Adrenal gland (tissue), 5 donors: ENCODE measurements around the gene LNPEP.

Experiments used
- POLR2A ChIP-seq, 2 donors: fragments of 450-650 bp; IDR thresholded peaks; one replicate each; pipeline ENCODE4 v1.6.1; 2017; ENCODE audit warnings: antibody characterized with exemption in 2 of 2, mild to moderate bottlenecking in 2 of 2, moderate library complexity in 1 of 2
- TF ChIP-seq, protein P1 (sequence below), 6 experiments: fragments of 450-650 bp in 4 of 6; fragments of 200-600 bp in 2 of 6; sonication (generic) in 1 of 6; IDR thresholded peaks; 1 replicate in 5 of 6; 2 replicates in 1 of 6; pipeline versions ENCODE4 v1.5.1 to v1.8.0; 2016 to 2021; ENCODE audit warnings: antibody characterized with exemption in 6 of 6, mild to moderate bottlenecking in 2 of 6, moderate library complexity in 1 of 6
- donor health status: DM: no; HTN: no; CAD: no.

DNA sequence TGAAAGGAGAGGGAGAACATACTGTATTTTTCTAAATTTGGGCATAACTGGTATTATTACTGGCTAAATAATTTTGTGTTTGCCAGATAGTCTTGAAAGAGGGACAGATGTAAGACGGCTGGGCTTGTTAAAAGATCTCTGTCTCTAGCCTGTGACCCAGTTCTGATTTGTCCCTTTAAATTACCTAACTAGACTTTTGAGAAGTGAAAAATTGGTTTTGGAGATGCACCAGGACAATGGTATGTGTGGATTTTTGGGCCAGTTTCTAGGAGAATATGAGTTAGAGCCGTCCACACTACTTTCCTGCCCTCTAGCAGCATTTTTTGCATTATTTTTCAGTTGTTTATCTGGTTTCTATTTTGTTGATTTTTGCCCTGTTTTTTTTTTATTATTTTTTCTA, 33.5 kb downstream of the LNPEP start:
- TF ChIP-seq, protein P1, sequence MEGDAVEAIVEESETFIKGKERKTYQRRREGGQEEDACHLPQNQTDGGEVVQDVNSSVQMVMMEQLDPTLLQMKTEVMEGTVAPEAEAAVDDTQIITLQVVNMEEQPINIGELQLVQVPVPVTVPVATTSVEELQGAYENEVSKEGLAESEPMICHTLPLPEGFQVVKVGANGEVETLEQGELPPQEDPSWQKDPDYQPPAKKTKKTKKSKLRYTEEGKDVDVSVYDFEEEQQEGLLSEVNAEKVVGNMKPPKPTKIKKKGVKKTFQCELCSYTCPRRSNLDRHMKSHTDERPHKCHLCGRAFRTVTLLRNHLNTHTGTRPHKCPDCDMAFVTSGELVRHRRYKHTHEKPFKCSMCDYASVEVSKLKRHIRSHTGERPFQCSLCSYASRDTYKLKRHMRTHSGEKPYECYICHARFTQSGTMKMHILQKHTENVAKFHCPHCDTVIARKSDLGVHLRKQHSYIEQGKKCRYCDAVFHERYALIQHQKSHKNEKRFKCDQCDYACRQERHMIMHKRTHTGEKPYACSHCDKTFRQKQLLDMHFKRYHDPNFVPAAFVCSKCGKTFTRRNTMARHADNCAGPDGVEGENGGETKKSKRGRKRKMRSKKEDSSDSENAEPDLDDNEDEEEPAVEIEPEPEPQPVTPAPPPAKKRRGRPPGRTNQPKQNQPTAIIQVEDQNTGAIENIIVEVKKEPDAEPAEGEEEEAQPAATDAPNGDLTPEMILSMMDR (IDR thresholded peaks at IDR 0.05) = no peak
- TF ChIP-seq POLR2A (IDR thresholded peaks at IDR 0.05) = no peak
